Astrocyte of the hippocampus (primary cell): ENCODE data around the gene CUL7.

ENCODE experiments used
- DNase-seq: peaks from one replicate; pipeline ENCODE4 v3.0.0; 2011; ENCODE audit warnings: low read depth, low spot score

The CUL7 gene

GRCh38 chr6:43053545-43054205, at the start of gene CUL7:
TSS of gene CUL7 (minus strand) at chr6:43053851. CDS start at chr6:43052788, 1,063 bp downstream.
- peak; percentile 98 for DNase-seq

DNA sequence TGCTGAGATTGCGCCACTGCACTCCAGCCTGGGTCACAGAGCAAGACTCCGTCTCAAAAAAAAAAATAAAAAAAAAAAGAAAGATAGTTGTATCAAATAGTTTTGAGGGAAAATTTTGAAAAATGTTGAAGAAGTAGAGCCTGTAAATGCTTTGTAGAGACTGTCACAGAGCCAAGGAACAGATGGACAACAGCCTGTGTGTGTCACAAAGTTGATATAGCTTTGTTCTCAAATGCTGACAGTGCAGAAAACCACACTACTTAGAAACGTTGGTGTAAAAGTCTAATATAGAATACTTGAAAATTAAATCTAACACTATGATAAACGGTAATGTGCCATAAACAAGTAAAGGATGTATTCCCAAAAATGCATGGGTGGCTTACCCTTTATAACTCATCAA, 47.8 kb upstream of the CUL7 start:
- DNase-seq = no peak

- DNase-seq = no peak
Measured at GRCh38 chr6:43097502-43097901, 43.9 kb upstream of the CUL7 start.

DNA sequence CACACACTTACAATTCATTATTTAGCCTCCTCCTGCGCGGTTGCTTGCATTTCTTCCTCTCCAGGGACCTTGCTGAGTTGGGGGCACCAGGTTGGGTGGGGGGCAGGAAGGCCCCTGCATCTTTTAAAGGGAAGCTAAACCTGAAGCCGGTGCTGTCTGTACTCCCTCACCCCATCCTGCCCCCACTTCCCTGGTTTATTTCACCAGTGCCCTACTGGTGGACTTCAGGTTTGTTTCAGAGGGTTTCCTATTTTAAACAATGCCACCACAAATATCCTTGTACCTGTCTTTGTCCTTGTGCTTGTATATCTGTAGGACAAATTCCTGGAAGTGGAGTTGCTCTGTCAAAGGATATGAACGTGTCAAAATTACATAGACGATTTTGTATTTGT, 43.4 kb upstream of the CUL7 start:
- no peak for DNase-seq

DNA sequence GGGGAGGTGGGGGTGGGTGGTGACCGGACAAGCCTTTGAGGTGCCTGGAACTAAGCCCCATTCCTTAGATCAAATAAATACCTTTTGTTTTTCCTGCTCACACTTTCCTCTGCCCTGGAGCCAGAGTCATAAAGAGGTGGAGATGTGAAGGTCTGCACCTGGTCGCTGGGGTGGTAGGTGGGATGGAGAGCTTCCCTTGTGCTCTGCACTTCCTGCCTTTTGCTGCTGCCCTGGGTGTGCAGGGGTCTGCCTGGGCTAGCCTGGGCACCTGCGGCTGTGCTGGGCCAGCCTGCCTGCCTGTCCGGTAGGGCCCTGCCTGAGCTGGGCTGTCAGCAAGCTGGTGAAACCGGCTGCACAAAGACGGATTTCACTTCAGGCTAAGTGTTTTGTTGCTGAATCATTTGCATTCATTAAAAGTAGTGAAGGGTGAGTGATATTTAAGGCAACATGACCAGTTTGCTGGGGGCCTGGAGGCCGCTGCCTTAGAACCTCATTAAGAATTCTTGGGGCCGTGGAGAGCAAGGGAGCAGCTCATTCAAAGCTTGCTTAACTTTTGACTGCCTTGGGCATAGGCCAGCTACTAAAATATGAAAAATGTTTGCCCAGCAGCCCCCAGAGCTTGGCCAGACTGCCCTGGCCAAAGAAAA, 42.9 kb upstream of the CUL7 start:
- peak; percentile 95 for DNase-seq

- peak; percentile 37 for DNase-seq
Measured at GRCh38 chr6:43095939-43096338, 42.3 kb upstream of the CUL7 start.

DNA sequence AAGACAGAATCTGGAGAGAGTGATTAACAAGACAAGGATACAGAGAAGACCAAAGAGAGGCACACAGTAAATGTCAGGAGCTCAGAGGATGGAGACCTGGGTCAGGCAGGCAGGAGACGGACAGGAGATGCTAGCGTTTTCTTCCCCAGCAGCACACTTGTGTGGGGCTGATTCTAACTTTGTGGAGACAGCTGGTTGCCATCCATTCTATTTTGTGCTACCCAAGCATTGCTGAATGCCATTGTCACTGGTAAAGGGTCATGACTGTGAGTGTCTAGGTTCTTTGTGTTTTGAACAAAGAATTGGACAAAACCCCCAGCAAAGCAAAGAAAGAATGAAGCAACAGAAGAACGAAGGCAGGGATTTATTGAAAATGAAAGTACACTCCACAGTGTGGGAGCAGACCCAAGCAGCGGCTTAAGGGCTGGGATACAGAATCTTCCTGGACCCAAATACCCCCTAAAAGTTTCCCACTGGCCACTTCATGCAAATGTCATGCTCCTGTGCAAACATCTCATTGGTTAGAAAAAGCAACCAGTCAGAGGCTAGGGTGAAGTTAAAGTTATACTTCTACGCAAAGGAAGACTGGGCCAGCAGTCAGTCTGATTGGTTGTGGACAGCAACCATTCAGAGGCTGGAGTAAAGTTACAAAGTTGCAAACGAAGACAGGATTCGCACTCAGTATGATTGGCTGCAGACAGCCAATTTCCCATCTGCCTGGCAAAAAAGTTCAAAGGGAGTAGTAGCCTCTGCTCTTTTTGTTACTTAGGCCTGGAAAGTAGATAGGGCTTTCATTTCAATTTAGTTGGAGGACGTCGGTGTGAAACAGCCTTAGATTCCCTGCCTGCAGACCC, 40.0 kb upstream of the CUL7 start:
- peak; percentile 79 for DNase-seq

DNA sequence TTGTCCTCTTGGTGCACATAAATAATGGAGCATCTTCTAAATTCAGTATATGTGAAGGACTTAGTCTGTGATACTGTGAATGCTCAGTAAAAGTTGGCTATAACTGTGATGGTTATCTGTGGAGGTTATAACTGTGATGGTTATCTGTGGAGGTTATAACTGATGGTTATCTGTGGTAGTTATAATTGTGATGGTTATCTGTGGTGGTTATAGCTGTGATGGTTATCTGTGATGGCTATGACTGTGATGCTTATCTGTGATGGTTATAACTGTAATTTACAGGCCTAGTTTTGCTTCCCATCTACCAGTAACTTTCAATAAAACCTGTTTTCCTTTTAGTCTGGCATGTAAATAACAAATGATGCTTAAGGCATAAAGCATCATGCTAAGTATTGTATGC, 39.0 kb upstream of the CUL7 start:
- DNase-seq = no peak

GRCh38 chr6:43091436-43091991, 37.9 kb upstream of the CUL7 start:
- DNase-seq = no peak

GRCh38 chr6:43091020-43091419, 37.4 kb upstream of the CUL7 start:
- no peak for DNase-seq

GRCh38 chr6:43090559-43090956, 36.9 kb upstream of the CUL7 start:
- DNase-seq = peak; percentile 36

DNA sequence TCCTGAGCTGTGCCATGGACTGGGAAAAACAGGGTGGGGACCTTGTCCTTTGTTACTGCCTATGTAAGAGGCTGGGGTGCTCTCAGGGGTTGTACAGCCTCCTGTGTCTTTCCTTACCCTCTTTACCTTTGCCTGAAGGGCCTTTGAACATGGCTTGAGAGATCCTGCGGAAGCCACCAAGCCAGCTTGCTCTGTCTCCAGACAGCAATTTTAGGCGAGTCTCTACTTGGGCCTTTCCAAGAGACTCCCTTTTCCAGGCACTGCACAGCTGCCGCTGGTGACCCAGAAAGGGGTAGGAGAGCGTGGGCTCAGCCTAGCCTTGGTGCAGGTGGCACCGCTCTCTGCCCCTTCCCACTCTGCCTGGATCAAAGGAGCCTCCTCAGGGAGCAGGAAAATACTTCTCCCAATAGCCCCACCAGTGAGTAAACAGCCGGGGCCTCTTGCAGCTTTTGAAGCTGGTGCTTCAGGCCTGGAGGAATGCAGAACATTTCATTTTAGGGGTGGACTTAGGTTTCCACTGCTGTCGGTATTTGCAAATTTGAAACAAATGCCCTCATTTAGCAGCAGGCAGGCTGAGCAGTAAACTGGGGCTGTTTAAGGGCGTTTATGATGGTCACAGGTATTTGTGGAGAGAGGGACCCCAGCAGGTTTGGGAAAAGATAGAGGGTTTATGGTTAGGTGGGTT, 36.4 kb upstream of the CUL7 start:
- DNase-seq = peak; percentile 74

DNA sequence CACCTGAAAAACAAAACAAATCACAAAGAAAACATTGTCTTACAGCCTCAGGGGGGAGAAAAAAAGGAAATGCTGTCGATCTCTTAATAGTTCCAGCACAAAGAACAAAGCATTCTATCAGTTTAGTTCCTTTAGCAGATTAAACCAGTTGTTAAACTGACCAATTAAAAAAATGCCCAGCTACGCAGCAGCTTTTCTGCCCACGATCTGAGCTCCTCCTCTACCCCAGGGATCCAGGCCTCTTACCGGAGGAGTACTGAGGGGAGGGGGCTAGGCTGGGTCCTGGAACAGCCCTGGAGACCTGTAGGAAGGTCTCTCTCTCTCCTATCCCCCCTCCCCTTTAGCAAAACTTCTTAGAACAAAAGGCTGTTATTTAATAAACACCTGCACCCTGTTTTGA, 35.8 kb upstream of the CUL7 start:
- peak; percentile 40 for DNase-seq

- DNase-seq = peak; percentile 51
Measured at GRCh38 chr6:43088654-43089056, 35.0 kb upstream of the CUL7 start.

GRCh38 chr6:43086022-43086658, 32.5 kb upstream of the CUL7 start:
- DNase-seq = no peak

DNA sequence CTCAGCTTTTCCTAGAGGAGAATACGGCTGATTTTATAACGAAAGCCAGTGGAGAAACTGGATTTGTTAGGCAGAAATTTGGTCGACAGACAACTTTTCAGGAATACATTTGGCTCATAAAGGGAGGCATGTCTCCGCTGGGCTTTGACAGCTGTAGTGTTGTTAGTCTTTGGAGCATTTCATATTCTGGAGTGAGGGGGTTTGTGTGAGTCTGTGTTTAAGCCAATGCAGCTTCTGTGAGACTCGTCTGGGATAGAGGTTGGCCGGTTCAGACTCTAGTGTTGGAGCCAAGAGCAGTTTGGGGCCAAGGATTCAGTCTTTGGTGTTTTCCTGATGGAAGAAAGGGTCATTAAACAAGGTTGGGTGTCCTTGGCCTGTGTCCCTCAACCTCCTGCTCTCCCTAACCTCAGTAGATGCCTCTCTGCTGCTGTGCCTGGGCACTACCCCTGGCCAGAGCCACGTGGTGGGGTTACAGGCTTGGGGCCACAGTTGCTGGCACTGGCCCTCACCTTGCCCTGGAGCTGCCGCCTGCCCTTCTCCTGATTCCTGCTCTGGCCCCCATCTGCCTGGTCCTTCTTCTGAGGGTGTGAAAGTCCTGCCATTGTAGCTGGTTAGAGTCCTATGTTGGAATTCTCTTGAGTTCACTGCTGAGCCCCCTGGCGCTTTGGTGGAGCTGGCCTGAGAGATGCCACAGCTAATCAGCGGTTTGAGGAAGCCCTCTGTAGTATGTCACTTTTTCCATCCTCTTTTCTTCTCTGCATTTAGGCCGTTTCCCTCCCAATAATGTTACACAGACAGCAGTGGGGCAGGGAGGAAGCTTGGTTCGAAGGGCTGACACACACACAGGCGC, 29.4 kb upstream of the CUL7 start:
- no peak for DNase-seq

GRCh38 chr6:43081922-43082321, 28.3 kb upstream of the CUL7 start:
- DNase-seq = peak; percentile 50

DNA sequence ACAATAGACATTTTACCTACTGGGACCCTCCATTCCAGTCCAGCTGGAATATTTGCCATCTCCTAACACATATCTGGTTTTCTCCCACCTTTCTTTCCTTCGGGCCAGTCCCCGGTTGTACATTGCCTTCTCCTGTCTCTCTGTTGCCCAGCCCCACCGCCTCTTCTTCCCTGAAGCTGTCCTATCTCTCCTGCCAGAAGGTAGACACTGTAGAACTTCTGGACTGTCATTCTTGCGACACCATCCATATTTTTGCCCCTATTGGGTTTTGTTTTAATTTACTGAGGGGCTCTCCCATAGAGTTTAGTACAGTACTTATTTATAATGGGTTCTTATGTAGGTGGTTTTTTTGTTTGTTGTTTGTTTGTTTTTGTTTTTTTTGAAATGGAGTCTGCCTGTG, 27.4 kb upstream of the CUL7 start:
- no peak for DNase-seq

GRCh38 chr6:43078691-43079090, 25.0 kb upstream of the CUL7 start:
- DNase-seq = peak; percentile 76

- peak; percentile 37 for DNase-seq
Measured at GRCh38 chr6:43077981-43078511, 24.4 kb upstream of the CUL7 start.
